ENCODE data around the gene ARHGAP21.

ARHGAP21 gene

DNA sequence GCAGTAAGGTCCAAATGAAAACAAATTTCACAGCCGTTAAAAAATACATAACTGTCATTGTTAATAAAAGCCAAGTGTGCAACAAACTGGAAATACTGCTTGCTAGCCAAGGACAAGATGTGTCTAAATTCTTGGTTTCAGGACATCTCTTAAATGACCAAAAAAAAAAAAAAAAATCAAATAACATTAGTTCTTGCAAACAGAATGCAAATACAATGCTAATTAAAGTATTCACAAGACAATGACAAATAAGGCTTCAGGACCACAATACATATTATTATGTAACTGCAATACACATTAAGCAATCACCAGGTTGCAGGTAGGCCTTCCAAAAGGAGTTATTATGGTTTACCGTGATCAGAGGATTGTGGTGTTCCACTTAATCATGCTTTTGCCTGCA is 3.6 kb downstream of the ARHGAP21 start:
- Histone ChIP-seq H3K79me2 (ENCODE audit: control insufficient read depth, insufficient read depth, low read length, poor library complexity) (peaks cover 42% of the 10 kb centered on the region), H3K79me1 (ENCODE audit: low read length) (peaks cover 24% of the 10 kb centered on the region), H2BK120ac (ENCODE audit: insufficient read depth, low read length, poor library complexity) (no peak overlapping the region), H3K4me1 (ENCODE audit: control insufficient read depth in 1 of 2, insufficient read depth in 2 of 2, low read length in 2 of 2) (peaks cover 14 to 18% of the 10 kb centered on the region in 2 experiments), H3K27me3 (ENCODE audit: insufficient read depth, low read length) (no peaks in the 10 kb centered on the region), H3K36me3 (ENCODE audit: control insufficient read depth in 1 of 2, insufficient read depth in 2 of 2, low read length in 2 of 2) (peaks cover 4 to 5% of the 10 kb centered on the region in 2 experiments), H3K4ac (ENCODE audit: low read depth, low read length) (peak overlapping the region; percentile 59), H3K23ac (ENCODE audit: low read length) (no peak overlapping the region), H3K9me3 (ENCODE audit: insufficient read depth, low read depth, low read length) (peaks cover 2% of the 10 kb centered on the region), H2AK5ac (ENCODE audit: low read length) (no peak overlapping the region), H2AFZ (ENCODE audit: insufficient read depth, low read length, poor library complexity) (no peak overlapping the region), H3K18ac (ENCODE audit: low read length) (no peak overlapping the region), H3K14ac (ENCODE audit: low read length) (no peak overlapping the region), H2BK5ac (ENCODE audit: low read depth, low read length, poor library complexity) (no peak overlapping the region), H4K8ac (ENCODE audit: low read depth, low read length) (no peak overlapping the region), H3K9ac (ENCODE audit: low read length) (no peak overlapping the region), H4K12ac (ENCODE audit: low read depth, low read length) (no peak overlapping the region), H4K91ac (ENCODE audit: low read depth, low read length) (no peak overlapping the region), H3K27ac (ENCODE audit: low read depth, low read length) (no peak overlapping the region), H3K4me2 (ENCODE audit: low read length) (peak overlapping the region; percentile 61), H3K4me3 (ENCODE audit: low read depth, low read length) (no peak overlapping the region), H2BK12ac (ENCODE audit: low read length) (no peak overlapping the region)
- WGBS (ENCODE audit: extremely low coverage, insufficient coverage, insufficient read length) = no CpG with 5 or more reads among the region's 2 CpGs
- peak in 1 of 2 donors; percentile 21 for DNase-seq

DNA sequence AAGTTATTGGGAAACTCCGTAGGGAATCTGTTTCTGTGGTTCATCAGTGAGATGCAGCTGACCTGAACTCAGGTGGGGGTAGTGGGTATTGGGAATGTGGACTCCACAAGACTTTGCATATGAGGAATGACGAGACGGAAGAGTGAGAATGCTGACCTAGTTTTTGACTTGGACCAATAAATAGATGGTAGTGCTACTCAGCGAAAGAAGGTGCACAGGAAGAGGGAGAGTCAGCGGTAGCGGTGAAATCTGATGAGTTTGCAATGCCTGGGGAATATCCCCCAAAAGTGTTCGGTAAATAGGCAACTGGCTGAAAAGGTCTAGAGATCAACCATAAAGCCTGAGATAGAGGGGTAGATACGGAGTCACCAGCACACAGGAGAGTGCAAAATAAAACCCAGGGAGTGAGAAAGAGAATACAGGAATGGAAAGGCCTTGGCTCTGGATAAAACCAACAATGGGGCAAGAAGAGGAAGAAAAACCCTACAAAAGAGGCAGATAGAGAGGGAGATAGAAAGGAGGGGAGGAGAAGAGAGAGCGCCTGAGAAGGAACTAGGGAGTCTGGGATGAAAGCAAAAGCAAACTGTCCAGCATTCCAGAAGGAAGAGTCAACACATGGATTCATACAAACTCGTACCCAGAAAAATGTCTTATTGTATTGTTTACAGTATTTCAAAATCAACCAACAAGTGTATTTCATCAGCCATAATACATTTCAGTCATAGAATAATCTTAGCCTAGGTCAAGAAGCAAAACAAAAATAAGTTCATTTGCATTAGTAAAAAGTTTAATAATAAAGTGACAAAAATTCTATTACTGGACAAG is 5.4 kb downstream of the ARHGAP21 start:
- peaks cover 35% of the 10 kb centered on the region for H3K79me2 ChIP-seq (ENCODE audit: control insufficient read depth, insufficient read depth, low read length, poor library complexity)
- peak in 1 of 2 donors; percentile 66 for DNase-seq
- no peak overlapping the region for H3K9ac ChIP-seq (ENCODE audit: low read length)
- H2BK120ac ChIP-seq (ENCODE audit: insufficient read depth, low read length, poor library complexity) = no peak overlapping the region
- H4K12ac ChIP-seq (ENCODE audit: low read depth, low read length) = peak overlapping the region; percentile 44
- no peak overlapping the region for H4K91ac ChIP-seq (ENCODE audit: low read depth, low read length)
- H2BK12ac ChIP-seq (ENCODE audit: low read length) = no peak overlapping the region
- peak overlapping the region; percentile 14 for H4K8ac ChIP-seq (ENCODE audit: low read depth, low read length)
- no peak overlapping the region for H3K14ac ChIP-seq (ENCODE audit: low read length)
- H3K18ac ChIP-seq (ENCODE audit: low read length) = no peak overlapping the region
- H3K36me3 ChIP-seq (ENCODE audit: control insufficient read depth in 1 of 2, insufficient read depth in 2 of 2, low read length in 2 of 2) = peaks cover 4 to 5% of the 10 kb centered on the region in 2 experiments
- peaks cover 14 to 18% of the 10 kb centered on the region in 2 experiments for H3K4me1 ChIP-seq (ENCODE audit: control insufficient read depth in 1 of 2, insufficient read depth in 2 of 2, low read length in 2 of 2)
- no peaks in the 10 kb centered on the region for H3K27me3 ChIP-seq (ENCODE audit: insufficient read depth, low read length)
- no peak overlapping the region for H3K27ac ChIP-seq (ENCODE audit: low read depth, low read length)
- no peak overlapping the region for H2BK5ac ChIP-seq (ENCODE audit: low read depth, low read length, poor library complexity)
- H2AK5ac ChIP-seq (ENCODE audit: low read length) = no peak overlapping the region
- peak overlapping the region; percentile 91 for H3K4ac ChIP-seq (ENCODE audit: low read depth, low read length)
- H3K4me2 ChIP-seq (ENCODE audit: low read length) = peak overlapping the region; percentile 35
- H2AFZ ChIP-seq (ENCODE audit: insufficient read depth, low read length, poor library complexity) = no peak overlapping the region
- no peak overlapping the region for H3K23ac ChIP-seq (ENCODE audit: low read length)
- peaks cover 10% of the 10 kb centered on the region for H3K79me1 ChIP-seq (ENCODE audit: low read length)
- peaks cover 2% of the 10 kb centered on the region for H3K9me3 ChIP-seq (ENCODE audit: insufficient read depth, low read depth, low read length)
- no CpG with 5 or more reads among the region's 10 CpGs for WGBS (ENCODE audit: extremely low coverage, insufficient coverage, insufficient read length)
- H3K4me3 ChIP-seq (ENCODE audit: low read depth, low read length) = no peak overlapping the region

DNA sequence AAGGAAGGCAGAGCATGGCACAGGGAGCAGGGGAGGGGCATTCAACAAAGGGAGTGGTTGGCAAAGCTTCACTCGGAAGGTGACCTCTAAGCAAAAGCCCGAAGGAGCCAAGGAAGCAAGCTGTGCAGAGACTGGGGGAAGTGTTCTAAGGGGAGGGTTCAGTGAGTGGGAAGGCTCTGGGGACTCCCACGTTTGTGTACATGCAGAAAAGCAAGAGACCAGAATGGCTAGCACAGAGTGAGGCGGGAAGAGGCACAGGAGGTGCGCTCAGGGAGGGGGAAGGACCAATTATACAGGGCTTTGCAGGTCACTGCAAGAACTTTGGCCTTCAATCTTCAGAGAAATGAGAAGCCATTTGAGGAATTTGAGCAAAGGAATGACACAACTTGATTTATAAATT is 7.4 kb downstream of the ARHGAP21 start:
- Histone ChIP-seq H3K23ac (ENCODE audit: low read length) (no peak overlapping the region), H2AFZ (ENCODE audit: insufficient read depth, low read length, poor library complexity) (peak overlapping the region; percentile 5), H3K4me2 (ENCODE audit: low read length) (no peak overlapping the region), H3K4me1 (ENCODE audit: control insufficient read depth in 1 of 2, insufficient read depth in 2 of 2, low read length in 2 of 2) (peaks cover 10 to 13% of the 10 kb centered on the region in 2 experiments), H3K9ac (ENCODE audit: low read length) (no peak overlapping the region), H3K4me3 (ENCODE audit: low read depth, low read length) (no peak overlapping the region), H3K27ac (ENCODE audit: low read depth, low read length) (no peak overlapping the region), H3K79me2 (ENCODE audit: control insufficient read depth, insufficient read depth, low read length, poor library complexity) (peaks cover 23% of the 10 kb centered on the region), H3K18ac (ENCODE audit: low read length) (no peak overlapping the region), H3K14ac (ENCODE audit: low read length) (no peak overlapping the region), H4K8ac (ENCODE audit: low read depth, low read length) (no peak overlapping the region), H3K36me3 (ENCODE audit: control insufficient read depth in 1 of 2, insufficient read depth in 2 of 2, low read length in 2 of 2) (peaks cover under 1 to 3% of the 10 kb centered on the region in 2 experiments), H2BK5ac (ENCODE audit: low read depth, low read length, poor library complexity) (no peak overlapping the region), H4K12ac (ENCODE audit: low read depth, low read length) (no peak overlapping the region), H3K9me3 (ENCODE audit: insufficient read depth, low read depth, low read length) (peaks cover 2% of the 10 kb centered on the region), H3K79me1 (ENCODE audit: low read length) (no peaks in the 10 kb centered on the region), H2AK5ac (ENCODE audit: low read length) (no peak overlapping the region), H2BK120ac (ENCODE audit: insufficient read depth, low read length, poor library complexity) (no peak overlapping the region), H2BK12ac (ENCODE audit: low read length) (no peak overlapping the region), H4K91ac (ENCODE audit: low read depth, low read length) (no peak overlapping the region), H3K27me3 (ENCODE audit: insufficient read depth, low read length) (no peaks in the 10 kb centered on the region), H3K4ac (ENCODE audit: low read depth, low read length) (peak overlapping the region; percentile 87)
- no peak for DNase-seq
- WGBS (ENCODE audit: extremely low coverage, insufficient coverage, insufficient read length) = no CpG with 5 or more reads among the region's 5 CpGs

DNA sequence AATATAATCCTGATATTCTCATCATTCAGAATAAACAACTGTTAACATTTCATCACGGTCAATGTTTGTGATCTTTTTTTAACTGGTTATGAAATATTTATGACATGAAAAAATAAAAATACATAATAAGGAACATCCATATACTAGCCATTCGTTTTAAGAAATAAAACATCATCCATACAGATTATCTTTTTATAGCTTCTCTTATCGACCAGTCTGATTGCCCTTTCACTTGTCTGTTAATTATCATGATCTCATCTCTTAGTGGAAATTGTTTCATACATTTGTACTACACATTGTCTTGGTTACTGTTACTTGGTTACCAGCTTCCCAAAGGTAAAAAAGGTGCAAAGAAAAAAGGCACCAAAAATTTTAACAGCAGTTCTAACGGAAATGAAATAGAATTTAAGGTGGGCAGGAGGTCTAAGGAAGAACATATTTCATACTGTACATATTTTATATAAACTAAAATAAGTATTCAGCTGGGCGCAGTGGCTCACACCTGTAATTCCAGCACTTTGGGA is 8.4 kb downstream of the ARHGAP21 start:
- no peak overlapping the region for H4K91ac ChIP-seq (ENCODE audit: low read depth, low read length)
- H3K14ac ChIP-seq (ENCODE audit: low read length) = no peak overlapping the region
- H2AFZ ChIP-seq (ENCODE audit: insufficient read depth, low read length, poor library complexity) = no peak overlapping the region
- H4K12ac ChIP-seq (ENCODE audit: low read depth, low read length) = no peak overlapping the region
- no peak overlapping the region for H2BK5ac ChIP-seq (ENCODE audit: low read depth, low read length, poor library complexity)
- no peak overlapping the region for H3K18ac ChIP-seq (ENCODE audit: low read length)
- H3K27me3 ChIP-seq (ENCODE audit: insufficient read depth, low read length) = no peaks in the 10 kb centered on the region
- no peak overlapping the region for H3K4me2 ChIP-seq (ENCODE audit: low read length)
- H3K9me3 ChIP-seq (ENCODE audit: insufficient read depth, low read depth, low read length) = peaks cover 2% of the 10 kb centered on the region
- no peak overlapping the region for H2BK120ac ChIP-seq (ENCODE audit: insufficient read depth, low read length, poor library complexity)
- no peak for DNase-seq
- H3K23ac ChIP-seq (ENCODE audit: low read length) = no peak overlapping the region
- H2BK12ac ChIP-seq (ENCODE audit: low read length) = no peak overlapping the region
- H3K4ac ChIP-seq (ENCODE audit: low read depth, low read length) = peak overlapping the region; percentile 79
- H4K8ac ChIP-seq (ENCODE audit: low read depth, low read length) = no peak overlapping the region
- H2AK5ac ChIP-seq (ENCODE audit: low read length) = no peak overlapping the region
- H3K4me1 ChIP-seq (ENCODE audit: control insufficient read depth in 1 of 2, insufficient read depth in 2 of 2, low read length in 2 of 2) = peaks cover 9 to 10% of the 10 kb centered on the region in 2 experiments
- no peaks in the 10 kb centered on the region for H3K79me1 ChIP-seq (ENCODE audit: low read length)
- peaks cover 19% of the 10 kb centered on the region for H3K79me2 ChIP-seq (ENCODE audit: control insufficient read depth, insufficient read depth, low read length, poor library complexity)
- peaks cover 0 to 2% of the 10 kb centered on the region in 2 experiments for H3K36me3 ChIP-seq (ENCODE audit: control insufficient read depth in 1 of 2, insufficient read depth in 2 of 2, low read length in 2 of 2)
- no peak overlapping the region for H3K4me3 ChIP-seq (ENCODE audit: low read depth, low read length)
- H3K27ac ChIP-seq (ENCODE audit: low read depth, low read length) = no peak overlapping the region
- no peak overlapping the region for H3K9ac ChIP-seq (ENCODE audit: low read length)
- WGBS (ENCODE audit: extremely low coverage, insufficient coverage, insufficient read length) = no CpG with 5 or more reads among the region's 5 CpGs
